H1 (cell line): ENCODE data around the gene SH3PXD2B. TPM values are rescaled to one million over a fixed set of nuclear protein-coding genes. Genes with fewer than 3 reads are reported as not detected.

ENCODE experiments used
- CTCF ChIA-PET: fragments of 300-600 bp; sonication (Branson Sonifier 250); formaldehyde crosslinking; loops from one replicate; lab custom pipeline; 2021; ENCODE audit not compliant: partially characterized antibody; lab: Charles Lee
- POLR2A ChIA-PET: fragments of 300-600 bp; sonication (Branson Sonifier 250); formaldehyde crosslinking; loops from one replicate; lab custom pipeline; 2021; ENCODE audit warnings: inconsistent platforms; ENCODE audit not compliant: partially characterized antibody; lab: Charles Lee
- DNase-seq, 2 experiments: peaks; one replicate each; pipeline versions ENCODE4 v3.0.0 to v3.0.0-alpha.2; 2010 to 2022; ENCODE audit warnings: low spot score in 2 of 2, low read depth in 1 of 2, mixed read lengths in 1 of 2
- FAIRE-seq: peaks from 2 replicates; lab custom pipeline; 2011; peaks lifted over from hg19 to GRCh38; lab: Jason Lieb, UNC
- H2AFZ ChIP-seq: 2 replicates; pipeline ENCODE4 v1.8.1; 2012; ENCODE audit warnings: low read length, inconsistent platforms
- H2AK5ac ChIP-seq: 2 replicates; pipeline ENCODE4 v1.6.1; 2013; ENCODE audit warnings: low read depth, low read length
- H2BK120ac ChIP-seq: replicated peaks from 2 replicates; pipeline ENCODE3; 2013; ENCODE audit warnings: low read depth, low read length, inconsistent platforms
- H2BK12ac ChIP-seq: 2 replicates; pipeline ENCODE4 v1.6.1; 2013; ENCODE audit warnings: low read depth, low read length
- H2BK15ac ChIP-seq: 2 replicates; pipeline ENCODE4 v1.6.1; 2013; ENCODE audit warnings: low read length
- H2BK20ac ChIP-seq: 2 replicates; pipeline ENCODE4 v1.6.1; 2013; ENCODE audit warnings: low read length
- H2BK5ac ChIP-seq: 2 replicates; pipeline ENCODE4 v1.6.1; 2013; ENCODE audit warnings: low read depth, low read length
- H3K14ac ChIP-seq: 2 replicates; pipeline ENCODE4 v1.6.1; 2013; ENCODE audit warnings: inconsistent platforms; ENCODE audit not compliant: insufficient read length
- H3K18ac ChIP-seq: 2 replicates; pipeline ENCODE4 v1.6.1; 2013; ENCODE audit warnings: low read length; ENCODE audit errors: extremely low read depth
- H3K23ac ChIP-seq: 2 replicates; pipeline ENCODE4 v1.6.1; 2013; ENCODE audit warnings: inconsistent platforms; ENCODE audit not compliant: insufficient read length
- H3K23me2 ChIP-seq: 2 replicates; pipeline ENCODE4 v1.6.1; 2013; ENCODE audit warnings: low read depth, low read length
- H3K27ac ChIP-seq: 2 replicates; pipeline ENCODE4 v1.6.1; 2011; ENCODE audit warnings: low read depth, low read length, inconsistent platforms
- H3K27me3 ChIP-seq, 4 experiments: replicated peaks in 1 of 4; 1 replicate in 1 of 4; 2 replicates in 3 of 4; pipeline versions ENCODE4 v1.6.1 to v1.8.1; 2011 to 2013; ENCODE audit warnings: low read length in 3 of 4, mild to moderate bottlenecking in 3 of 4, inconsistent platforms in 2 of 4, mixed read lengths in 2 of 4, moderate library complexity in 1 of 4; ENCODE audit not compliant: control insufficient read depth in 3 of 4, insufficient read depth in 3 of 4; ENCODE audit errors: extremely low read depth in 1 of 4
- H3K36me3 ChIP-seq, 4 experiments: 2 replicates each; pipeline versions ENCODE4 v1.6.1 to v1.8.1; 2011 to 2013; ENCODE audit warnings: mild to moderate bottlenecking in 4 of 4, low read length in 3 of 4, moderate library complexity in 2 of 4, control low read depth in 1 of 4, inconsistent platforms in 1 of 4; ENCODE audit not compliant: insufficient read depth in 4 of 4, control insufficient read depth in 2 of 4
- H3K4ac ChIP-seq: replicated peaks from 2 replicates; pipeline ENCODE3; 2013; ENCODE audit warnings: low read length, low read depth, mixed read lengths, inconsistent platforms; ENCODE audit not compliant: insufficient read length
- H3K4me1 ChIP-seq, 4 experiments: replicated peaks in 1 of 4; 1 replicate in 1 of 4; 2 replicates in 3 of 4; pipeline versions ENCODE4 v1.6.1 to v1.8.1; 2011 to 2013; ENCODE audit warnings: low read length in 3 of 4, inconsistent platforms in 2 of 4, mixed read lengths in 1 of 4; ENCODE audit not compliant: insufficient read depth in 4 of 4, control insufficient read depth in 3 of 4
- H3K4me2 ChIP-seq, 2 experiments: 2 replicates each; pipeline versions ENCODE4 v1.6.1 to v1.8.1; 2011 to 2013; ENCODE audit warnings: low read depth in 2 of 2, low read length in 2 of 2, control low read depth in 1 of 2, inconsistent platforms in 1 of 2, mild to moderate bottlenecking in 1 of 2; ENCODE audit not compliant: insufficient read depth in 1 of 2
- H3K4me3 ChIP-seq, 4 experiments: fragments of 200-600, 300-600 bp in 1 of 4; sonication (generic), shearing (Covaris generic), sonication (Bioruptor Twin) in 1 of 4; 2 replicates each; pipeline versions ENCODE4 v1.5.1 to v1.8.1; 2011 to 2016; ENCODE audit warnings: low read length in 4 of 4, low read depth in 3 of 4, control low read depth in 2 of 4, inconsistent platforms in 2 of 4, mild to moderate bottlenecking in 2 of 4, mixed read lengths in 1 of 4, moderate library complexity in 1 of 4; ENCODE audit not compliant: insufficient read depth in 2 of 4; ENCODE audit errors: extremely low read depth in 1 of 4
- H3K56ac ChIP-seq: replicated peaks from 2 replicates; pipeline ENCODE3; 2013; ENCODE audit warnings: low read depth, mild to moderate bottlenecking, mixed read lengths, low read length, inconsistent platforms; ENCODE audit not compliant: insufficient read length
- H3K79me1 ChIP-seq: 2 replicates; pipeline ENCODE4 v1.6.1; 2013; ENCODE audit warnings: low read depth, low read length, control low read depth
- H3K79me2 ChIP-seq, 2 experiments: 2 replicates each; pipeline versions ENCODE4 v1.6.1 to v1.8.1; 2012 to 2013; ENCODE audit warnings: low read length in 2 of 2, mild to moderate bottlenecking in 2 of 2, inconsistent platforms in 1 of 2; ENCODE audit not compliant: insufficient read depth in 2 of 2, control insufficient read depth in 1 of 2
- H3K9ac ChIP-seq, 4 experiments: replicated peaks in 1 of 4; 1 replicate in 1 of 4; 2 replicates in 3 of 4; pipeline versions ENCODE4 v1.6.1 to v1.8.1; 2011 to 2013; ENCODE audit warnings: low read depth in 3 of 4, low read length in 3 of 4, control low read depth in 2 of 4, mild to moderate bottlenecking in 2 of 4, moderate library complexity in 2 of 4, inconsistent platforms in 1 of 4; ENCODE audit errors: extremely low read depth in 1 of 4
- H3K9me3 ChIP-seq, 2 experiments: 2 replicates each; pipeline versions ENCODE4 v1.6.1 to v1.8.1; 2012 to 2013; ENCODE audit warnings: mild to moderate bottlenecking in 2 of 2, moderate library complexity in 2 of 2, control low read depth in 1 of 2, inconsistent platforms in 1 of 2, low read depth in 1 of 2, low read length in 1 of 2, mixed read lengths in 1 of 2; ENCODE audit not compliant: insufficient read depth in 2 of 2
- H4K20me1 ChIP-seq, 2 experiments: replicated peaks in 1 of 2; 2 replicates each; pipeline versions ENCODE3 to v1.8.1; 2011 to 2013; ENCODE audit warnings: inconsistent platforms in 2 of 2, low read length in 2 of 2, mild to moderate bottlenecking in 1 of 2; ENCODE audit not compliant: insufficient read depth in 2 of 2, control insufficient read depth in 1 of 2
- H4K5ac ChIP-seq: 2 replicates; pipeline ENCODE4 v1.6.1; 2013; ENCODE audit warnings: low read length, low read depth, mixed read lengths, inconsistent platforms; ENCODE audit not compliant: insufficient read length
- H4K8ac ChIP-seq: 2 replicates; pipeline ENCODE4 v1.8.0; 2013; ENCODE audit warnings: mild to moderate bottlenecking, moderate library complexity, low read length, inconsistent platforms; ENCODE audit not compliant: insufficient read depth; ENCODE audit errors: extremely low read depth
- H4K91ac ChIP-seq: replicated peaks from 2 replicates; pipeline ENCODE3; 2013; ENCODE audit warnings: low read length, mixed read lengths, inconsistent platforms; ENCODE audit not compliant: insufficient read length
- CBX8 ChIP-seq: fragments of 300-800, 300-1000 bp; sonication (generic); IDR thresholded peaks from 2 replicates; pipeline ENCODE4 v1.7.1; 2016; ENCODE audit warnings: low read depth, low read length, borderline replicate concordance
- CTBP2 ChIP-seq: IDR thresholded peaks from 2 replicates; pipeline ENCODE4 v1.7.0; 2011; ENCODE audit warnings: borderline replicate concordance, mild to moderate bottlenecking, moderate library complexity, mixed read lengths, low read length; ENCODE audit not compliant: insufficient read depth, insufficient read length
- GABPA ChIP-seq: IDR thresholded peaks from 2 replicates; pipeline ENCODE4 v1.6.1; 2011; ENCODE audit warnings: mild to moderate bottlenecking, low read length, moderate library complexity, borderline replicate concordance; ENCODE audit not compliant: insufficient read depth
- HDAC6 ChIP-seq: IDR thresholded peaks from one replicate; pipeline ENCODE4 v1.7.1; 2012; ENCODE audit warnings: low read depth, mild to moderate bottlenecking, inconsistent platforms, low read length, moderate library complexity
- NANOG ChIP-seq: IDR thresholded peaks from 2 replicates; pipeline ENCODE4 v1.6.1; 2011; ENCODE audit warnings: low read length, low read depth, mild to moderate bottlenecking, inconsistent platforms; ENCODE audit not compliant: insufficient read depth, poor library complexity, severe bottlenecking
- RXRA ChIP-seq: IDR thresholded peaks from 2 replicates; pipeline ENCODE4 v1.6.1; 2011; ENCODE audit warnings: low read depth, mild to moderate bottlenecking, low read length, moderate library complexity; ENCODE audit not compliant: insufficient read depth
- SIN3A ChIP-seq, 2 experiments: IDR thresholded peaks in 1 of 2; conservative IDR thresholded peaks in 1 of 2; 2 replicates each; pipeline ENCODE4 v1.6.1; 2011 to 2012; ENCODE audit warnings: low read length in 2 of 2, improper control_type of control experiment in 1 of 2, low read depth in 1 of 2, mild to moderate bottlenecking in 1 of 2
- TCF12 ChIP-seq: IDR thresholded peaks from 2 replicates; pipeline ENCODE4 v1.6.1; 2011; ENCODE audit warnings: low read depth, mild to moderate bottlenecking, low read length
- YY1 ChIP-seq: IDR thresholded peaks from 2 replicates; pipeline ENCODE4 v1.6.1; 2011; ENCODE audit warnings: low read depth, mild to moderate bottlenecking, low read length
- WGBS, 2 experiments: shearing (Covaris generic) in 1 of 2; methylation state at CpG; one replicate each; pipeline versions ENCODE4 v1.1.6 to v1.1.7; 2013 to 2015; ENCODE audit warnings: low lambda C conversion rate in 2 of 2, mixed read lengths in 2 of 2, inconsistent platforms in 1 of 2, low coverage in 1 of 2, missing lambda C conversion rate in 1 of 2; ENCODE audit not compliant: insufficient replicate concordance in 2 of 2, insufficient coverage in 1 of 2, insufficient read length in 1 of 2; ENCODE audit errors: extremely low coverage in 1 of 2, missing lambda C conversion rate in 1 of 2; 5-methylcytosine and 5-hydroxymethylcytosine counted together
- polyA plus RNA-seq, 7 experiments: library from polyadenylated mRNA; depleted of rRNA in 3 of 7; stranded (reverse) in 5 of 7; unstranded in 2 of 7; fragments of >200 nt in 5 of 7; fragments of 200-250 nt in 2 of 7; gene quantifications; 1 replicate in 5 of 7; 2 replicates in 1 of 7; 4 replicates in 1 of 7; pipeline versions ENCODE4 v1.2.1 to v1.2.3, GENCODE V29; 2011 to 2013; ENCODE audit warnings: missing spikeins in 2 of 7, mixed read lengths in 2 of 7
- total RNA-seq: library from RNA; stranded (reverse); fragmentation: NEBNext Ultra II Directional; extraction: Animal tissue kit (Norgen Biotek cat#: 25700); gene quantifications from 2 replicates; pipeline ENCODE4 v1.2.1, GENCODE V29; 2021

The SH3PXD2B gene
- total and polyA plus RNA-seq, 2 of the 8 experiments (the other 6 are each of a cell fraction or from before 2014, with no cell fraction given), result 32.9 to 72.9 TPM

DNA sequence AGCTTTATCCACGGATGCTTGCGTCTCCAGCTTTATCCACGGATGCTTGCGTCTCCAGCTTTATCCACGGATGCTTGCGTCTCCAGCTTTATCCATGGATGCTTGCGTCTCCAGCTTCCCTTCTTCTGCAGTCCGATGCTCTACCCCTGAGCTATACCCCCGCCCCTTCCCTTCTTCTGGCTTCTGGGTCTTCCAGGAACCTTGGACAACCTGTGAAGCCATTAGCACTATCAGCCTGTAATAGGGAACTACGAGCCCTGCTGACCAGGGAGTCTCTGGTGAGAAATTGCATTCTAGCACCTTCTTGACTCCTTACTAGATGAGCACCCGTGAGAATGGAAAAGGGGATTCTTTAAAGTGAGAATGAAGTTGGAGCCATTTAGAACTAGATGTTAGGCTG lies 39.1 kb upstream of the SH3PXD2B start:
- Histone ChIP-seq H4K5ac (no peak overlapping the region), H2BK120ac (no peak overlapping the region), H2AFZ (no peak overlapping the region), H3K4me1 (no peaks in the 10 kb centered on the region), H2BK20ac (no peak overlapping the region), H3K9ac (no peak overlapping the region), H3K4ac (no peak overlapping the region), H3K27ac (no peak overlapping the region), H3K9me3 (no peaks in the 10 kb centered on the region), H3K36me3 (no peaks in the 10 kb centered on the region), H2BK12ac (no peak overlapping the region), H3K23me2 (no peaks in the 10 kb centered on the region), H4K91ac (no peak overlapping the region), H2AK5ac (no peak overlapping the region), H3K23ac (no peak overlapping the region), H4K20me1 (no peaks in the 10 kb centered on the region), H3K79me2 (no peaks in the 10 kb centered on the region), H3K18ac (no peak overlapping the region), H3K4me3 (no peak overlapping the region), H3K27me3 (peaks cover 0 to 2% (median 0%) of the 10 kb centered on the region in 4 experiments; a peak in 1 of 7 replicates), H3K56ac (no peak overlapping the region), H4K8ac (no peak overlapping the region; the same call in 1 of the 2 replicates), H3K4me2 (no peak overlapping the region), H3K79me1 (no peaks in the 10 kb centered on the region), H2BK15ac (no peak overlapping the region), H2BK5ac (no peak overlapping the region), H3K14ac (no peak overlapping the region)
- CTCF ChIA-PET, result interaction anchor here (0.7 to 1.8 kb wide), 4 partner anchors 14 to 446 kb away, joined by 3 to 9 read pairs (median 4); no protein-coding TSS in a partner anchor
- DNase-seq (no peak), FAIRE-seq (no peak)
- POLR2A ChIA-PET, result interaction anchor here (0.9 to 1.4 kb wide), 2 partner anchors 14 to 16 kb away, joined by 3 read pairs; no protein-coding TSS in a partner anchor
- TF ChIP-seq CBX8 (no peak), TCF12 (no peak), HDAC6 (no peak), NANOG (no peak), CTBP2 (no peak), RXRA (no peak), YY1 (no peak), GABPA (no peak), SIN3A (conservative IDR thresholded peaks at IDR 0.05 in 1 of 2, IDR thresholded peaks at IDR 0.05 in 1 of 2; ENCODE audit: low read depth in 1 of 2, low read length in 2 of 2) (no peak)
- 90% methylated on average over 10 of the region's 11 CpGs; no CpG with 5 or more reads in 1 of the 2 experiments for WGBS, 2 experiments
